ENCODE results near the gene TMCO1. TPM values are rescaled to one million over a fixed set of nuclear protein-coding genes. Genes with fewer than 3 reads are reported as not detected.

The TMCO1 gene
- total and polyA plus RNA-seq, 10 donors = 23.3 to 57.9 (median 50.7) TPM

DNA sequence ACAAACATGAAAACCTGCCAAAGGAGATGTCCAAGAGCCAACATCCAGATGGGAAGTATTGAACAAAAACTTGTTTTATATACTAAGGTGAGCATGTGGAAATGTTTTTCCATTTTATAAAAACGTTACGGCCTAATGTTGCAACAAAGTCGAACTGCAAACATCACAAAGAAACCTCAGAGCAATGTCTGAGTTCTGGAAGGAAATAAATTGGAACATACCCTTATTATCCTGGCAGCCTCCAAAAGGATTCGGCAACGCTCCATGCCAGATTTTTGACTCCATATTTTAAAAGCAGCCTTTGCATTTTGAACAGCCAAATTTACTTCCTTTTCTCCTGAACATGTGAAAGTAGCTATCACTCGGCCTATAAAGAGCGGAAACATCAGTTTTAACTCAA lies 73.6 kb downstream of the TMCO1 start:
- 67 to 83% (median 78%) methylated on average over 7 of the region's 7 CpGs for WGBS, 5 donors
- Histone ChIP-seq H3K27ac (no peak overlapping the region), H3K36me3 (peaks cover 0 to 37% (median 8%) of the 10 kb centered on the region in 6 donors), H3K4me3 (no peak overlapping the region), H3K9me3 (no peaks in the 10 kb centered on the region), H3K27me3 (replicated peaks in 1 of 7) (no peaks in the 10 kb centered on the region), H3K4me1 (peaks cover 17 to 58% (median 34%) of the 10 kb centered on the region in 6 donors)
- intact Hi-C loops (cut with DNase I; ENCODE audit: low total_unique reads) = loop anchor here (5.0 to 10.0 kb wide), 2 partner anchors 63 to 90 kb away; partner anchors contain the start of gene MGST3
- no peak for DNase-seq
- no peak for TF ChIP-seq POLR2AphosphoS5 (IDR thresholded peaks at IDR 0.05)
- TF ChIP-seq, protein P1, sequence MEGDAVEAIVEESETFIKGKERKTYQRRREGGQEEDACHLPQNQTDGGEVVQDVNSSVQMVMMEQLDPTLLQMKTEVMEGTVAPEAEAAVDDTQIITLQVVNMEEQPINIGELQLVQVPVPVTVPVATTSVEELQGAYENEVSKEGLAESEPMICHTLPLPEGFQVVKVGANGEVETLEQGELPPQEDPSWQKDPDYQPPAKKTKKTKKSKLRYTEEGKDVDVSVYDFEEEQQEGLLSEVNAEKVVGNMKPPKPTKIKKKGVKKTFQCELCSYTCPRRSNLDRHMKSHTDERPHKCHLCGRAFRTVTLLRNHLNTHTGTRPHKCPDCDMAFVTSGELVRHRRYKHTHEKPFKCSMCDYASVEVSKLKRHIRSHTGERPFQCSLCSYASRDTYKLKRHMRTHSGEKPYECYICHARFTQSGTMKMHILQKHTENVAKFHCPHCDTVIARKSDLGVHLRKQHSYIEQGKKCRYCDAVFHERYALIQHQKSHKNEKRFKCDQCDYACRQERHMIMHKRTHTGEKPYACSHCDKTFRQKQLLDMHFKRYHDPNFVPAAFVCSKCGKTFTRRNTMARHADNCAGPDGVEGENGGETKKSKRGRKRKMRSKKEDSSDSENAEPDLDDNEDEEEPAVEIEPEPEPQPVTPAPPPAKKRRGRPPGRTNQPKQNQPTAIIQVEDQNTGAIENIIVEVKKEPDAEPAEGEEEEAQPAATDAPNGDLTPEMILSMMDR (IDR thresholded peaks at IDR 0.05 in 8 of 11, conservative IDR thresholded peaks at IDR 0.05 in 3 of 11) = no peak
- TF ChIP-seq POLR2A (IDR thresholded peaks at IDR 0.05) = no peak

DNA sequence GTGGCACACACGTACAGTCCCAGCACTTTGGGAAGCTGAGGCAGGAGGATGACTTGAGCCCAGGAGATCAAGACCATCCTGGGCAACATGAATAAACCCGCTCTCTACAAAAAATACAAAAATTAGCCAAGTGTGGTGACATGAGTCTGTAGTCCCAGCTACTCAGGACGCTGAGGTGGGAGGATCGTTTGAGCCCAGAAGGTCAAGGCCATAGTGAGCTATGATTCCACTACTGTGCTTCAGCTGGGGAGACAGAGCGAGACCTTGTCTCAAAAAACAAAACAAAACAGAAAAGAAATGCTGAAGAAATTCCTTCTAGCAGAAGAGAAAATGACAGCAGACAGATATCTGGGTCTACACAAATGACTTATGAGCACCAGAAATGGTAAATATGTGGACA lies 80.6 kb downstream of the TMCO1 start:
- Histone ChIP-seq H3K27me3 (replicated peaks in 1 of 7) (no peaks in the 10 kb centered on the region), H3K4me3 (no peak overlapping the region), H3K36me3 (peaks cover 0 to 62% (median 13%) of the 10 kb centered on the region in 6 donors), H3K27ac (no peak overlapping the region), H3K4me1 (peaks cover 0 to 65% (median 28%) of the 10 kb centered on the region in 6 donors), H3K9me3 (no peaks in the 10 kb centered on the region)
- DNase-seq = no peak
- TF ChIP-seq POLR2AphosphoS5 (IDR thresholded peaks at IDR 0.05) (no peak), POLR2A (IDR thresholded peaks at IDR 0.05) (no peak)
- TF ChIP-seq, protein P1 (IDR thresholded peaks at IDR 0.05 in 8 of 11, conservative IDR thresholded peaks at IDR 0.05 in 3 of 11) = no peak
- WGBS, 5 donors = 76 to 90% (median 88%) methylated on average over 5 of the region's 5 CpGs
- intact Hi-C loops (cut with DNase I; ENCODE audit: low total_unique reads) = no loop called here

GRCh38 chr1:165686971-165687433 lies 81.7 kb downstream of the TMCO1 start:
- H3K4me1 ChIP-seq = peaks cover 0 to 65% (median 28%) of the 10 kb centered on the region in 6 donors

More at GRCh38 chr1:165686971-165687433, 81.7 kb downstream of the TMCO1 start:
- Histone ChIP-seq H3K9me3 (no peaks in the 10 kb centered on the region), H3K27me3 (replicated peaks in 1 of 7) (no peaks in the 10 kb centered on the region), H3K36me3 (peaks cover 0 to 72% (median 23%) of the 10 kb centered on the region in 6 donors), H3K27ac (peak overlapping the region in 3 of 8 donors; percentile 38 to 59 (median 55)), H3K4me3 (no peak overlapping the region)
- no peak for DNase-seq
- TF ChIP-seq POLR2A (IDR thresholded peaks at IDR 0.05) (no peak), POLR2AphosphoS5 (IDR thresholded peaks at IDR 0.05) (no peak)
- TF ChIP-seq, protein P1 (IDR thresholded peaks at IDR 0.05 in 8 of 11, conservative IDR thresholded peaks at IDR 0.05 in 3 of 11) = no peak
- WGBS, 5 donors = 74 to 82% (median 79%) methylated on average over 2 of the region's 2 CpGs
- intact Hi-C loops (cut with DNase I; ENCODE audit: low total_unique reads) = no loop called here
